Stimulated activated CD4-positive, alpha-beta T cell treated with anti-CD3 and anti-CD28 coated beads, Interleukin-4, amount 100 ng/mL, for 24 hours (primary cell): Measurements from ENCODE around the gene GLT6D1.
"Not testable (repeated sequence)": the region's sequence is repeated elsewhere in the genome, so short reads cannot be mapped to it uniquely, and the experiment has no call there.

Experiments used
- DNase-seq: peaks from one replicate; pipeline ENCODE4 v3.0.0-alpha.2; 2020

The GLT6D1 gene, protein sequence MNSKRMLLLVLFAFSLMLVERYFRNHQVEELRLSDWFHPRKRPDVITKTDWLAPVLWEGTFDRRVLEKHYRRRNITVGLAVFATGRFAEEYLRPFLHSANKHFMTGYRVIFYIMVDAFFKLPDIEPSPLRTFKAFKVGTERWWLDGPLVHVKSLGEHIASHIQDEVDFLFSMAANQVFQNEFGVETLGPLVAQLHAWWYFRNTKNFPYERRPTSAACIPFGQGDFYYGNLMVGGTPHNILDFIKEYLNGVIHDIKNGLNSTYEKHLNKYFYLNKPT

DNA sequence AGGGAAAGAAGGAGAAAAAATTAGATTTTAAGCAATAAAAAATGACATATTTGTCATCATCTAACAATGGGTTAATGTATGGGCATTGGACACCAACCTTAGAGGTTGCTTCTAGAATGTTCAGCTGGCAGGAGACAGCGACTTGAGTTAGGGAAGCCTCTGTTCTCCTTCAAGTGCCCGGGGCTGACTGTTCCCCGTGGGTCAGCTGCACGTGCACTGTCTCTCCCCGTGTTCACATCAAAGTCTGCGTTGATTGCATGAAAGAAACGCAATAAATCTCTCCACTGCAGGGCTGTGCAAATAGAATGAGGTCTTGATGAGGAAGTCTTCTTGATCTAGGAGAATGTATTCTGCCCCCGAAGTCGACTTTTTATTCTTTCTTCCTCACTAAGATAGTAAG, at the start of gene GLT6D1:
TSS of gene GLT6D1 (minus strand) at position 345 of the 400 bp plus-strand sequence. CDS start 353 bp downstream, outside the sequence.
- DNase-seq = no peak

DNA sequence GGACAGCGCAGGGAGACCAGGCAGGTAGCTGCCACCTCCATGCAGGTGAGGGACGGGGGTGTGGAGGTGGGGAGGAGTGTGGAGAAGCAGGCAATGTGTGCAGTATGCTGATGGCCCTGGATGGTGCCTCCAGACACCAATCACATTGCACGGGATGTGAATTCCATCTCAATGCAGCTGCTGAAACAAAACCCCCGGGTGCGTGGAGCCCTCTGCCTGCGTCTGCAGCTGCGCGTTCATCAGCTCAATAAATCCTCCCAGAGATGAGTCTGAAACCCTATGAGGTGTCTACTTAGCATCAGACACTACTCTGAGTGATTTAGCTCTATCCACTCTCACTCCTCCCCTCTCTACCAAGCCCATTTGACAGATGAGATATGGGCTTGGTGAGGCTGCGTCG, 49.7 kb upstream of the GLT6D1 start:
- no peak for DNase-seq

DNA sequence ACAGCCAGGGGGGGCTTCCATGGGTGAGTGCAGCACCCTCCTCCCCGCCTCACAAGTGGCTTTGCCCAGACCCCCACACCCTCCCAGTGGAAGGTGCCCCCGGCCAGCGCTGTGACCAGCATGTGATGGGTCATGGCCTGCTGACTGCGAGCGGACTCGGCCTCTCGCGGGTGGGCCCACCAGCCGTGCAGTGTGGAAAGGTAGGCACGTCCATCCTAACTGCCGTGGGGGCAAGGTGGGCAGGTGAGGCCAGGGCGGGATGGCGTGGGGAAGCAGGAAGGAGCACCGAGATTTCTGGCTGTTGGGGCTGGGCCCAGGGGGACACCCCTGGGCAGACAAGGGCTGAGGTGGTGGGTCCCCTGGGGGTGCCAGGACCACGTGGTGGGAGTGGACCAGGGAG, 47.9 kb upstream of the GLT6D1 start:
- DNase-seq = no peak

DNA sequence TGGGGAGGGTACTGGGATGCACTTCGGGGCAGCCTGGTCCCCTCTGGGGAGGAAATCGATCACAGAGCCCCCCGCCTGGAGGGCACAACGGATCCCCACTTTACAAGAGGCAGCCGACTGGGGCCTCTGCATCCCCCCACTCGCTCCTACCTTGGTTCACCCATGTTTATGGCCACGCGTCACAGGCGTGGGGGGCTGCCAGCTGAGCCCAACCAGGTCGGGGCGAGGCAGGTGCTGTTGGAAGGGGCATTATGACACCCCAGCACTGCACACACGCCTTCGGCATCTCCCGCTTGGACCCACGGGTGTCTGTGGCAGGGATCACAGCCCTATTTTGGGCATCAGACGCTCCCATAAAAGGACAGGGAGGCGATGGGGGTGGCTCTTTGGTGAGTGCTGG, 45.4 kb upstream of the GLT6D1 start:
- DNase-seq = no peak

DNA sequence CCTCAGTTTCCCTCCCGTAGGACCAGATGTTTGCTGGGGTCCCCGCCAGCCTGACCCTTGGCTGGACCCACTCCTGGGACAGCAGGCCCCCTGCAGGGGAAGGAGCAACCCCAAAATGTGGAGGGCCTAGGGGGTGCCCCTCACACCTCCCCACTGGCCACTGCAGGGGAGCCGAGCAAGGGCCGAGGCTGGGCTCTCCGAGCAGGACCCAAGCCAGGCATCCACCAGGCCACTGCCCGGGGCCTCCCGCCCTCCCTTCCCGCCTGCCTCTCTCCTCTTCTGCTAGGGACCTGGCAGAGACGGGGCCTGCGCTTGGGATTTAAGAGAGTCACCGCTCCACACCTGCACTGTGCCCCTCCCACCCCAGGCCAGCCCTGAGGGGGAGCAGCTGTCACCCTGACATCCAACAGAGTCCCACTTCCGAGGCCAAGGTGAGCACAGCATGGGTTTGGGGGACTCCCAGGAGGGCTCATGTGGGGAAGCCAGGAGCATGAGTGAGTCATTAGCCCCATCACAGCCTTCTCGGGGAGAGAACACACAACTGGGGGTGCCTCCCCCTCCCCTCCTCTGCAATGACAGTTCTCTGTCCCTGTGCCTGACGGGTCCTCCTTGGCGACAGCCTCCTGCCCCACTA, 44.2 kb upstream of the GLT6D1 start:
- DNase-seq = no peak

DNA sequence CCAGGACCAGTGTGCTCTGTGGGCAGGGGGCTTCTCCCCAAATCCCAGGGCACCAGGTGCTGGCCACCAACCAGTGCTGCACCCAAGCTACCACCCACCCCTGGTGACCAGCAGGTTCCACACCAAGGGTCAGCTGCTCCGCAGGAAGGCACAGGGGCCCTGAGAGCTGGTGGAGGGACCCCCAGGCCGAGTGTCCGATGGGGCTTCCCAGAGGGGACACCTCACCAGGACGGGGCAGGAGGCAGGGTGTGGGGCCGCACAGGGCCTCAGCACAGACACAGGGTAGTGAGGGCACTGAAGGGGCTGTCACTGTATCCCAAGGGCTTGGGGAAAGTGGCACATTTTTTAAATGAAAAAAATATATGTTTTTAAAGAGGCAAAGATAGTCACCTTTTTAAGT, 41.8 kb upstream of the GLT6D1 start:
- DNase-seq = no peak

DNA sequence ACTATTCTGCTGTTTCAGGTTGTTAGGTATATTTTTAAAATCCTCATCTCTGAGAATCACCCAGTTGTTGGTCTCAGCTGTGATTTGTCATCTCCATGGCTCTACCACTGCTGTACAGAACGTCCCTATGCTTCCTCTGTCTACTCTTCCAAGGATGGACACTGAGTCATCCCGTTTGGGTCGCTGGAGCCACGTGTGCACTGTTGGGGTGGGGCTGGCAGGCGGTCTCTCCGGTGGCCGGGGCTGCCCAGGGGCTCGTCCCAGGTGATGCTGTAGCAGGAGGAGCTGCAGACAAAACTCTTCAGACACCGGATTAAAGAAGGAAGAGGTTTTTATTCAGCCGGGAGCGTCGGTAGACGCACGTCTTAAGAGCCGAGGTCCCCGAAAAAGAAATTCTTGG, 40.7 kb upstream of the GLT6D1 start:
- DNase-seq = no peak

DNA sequence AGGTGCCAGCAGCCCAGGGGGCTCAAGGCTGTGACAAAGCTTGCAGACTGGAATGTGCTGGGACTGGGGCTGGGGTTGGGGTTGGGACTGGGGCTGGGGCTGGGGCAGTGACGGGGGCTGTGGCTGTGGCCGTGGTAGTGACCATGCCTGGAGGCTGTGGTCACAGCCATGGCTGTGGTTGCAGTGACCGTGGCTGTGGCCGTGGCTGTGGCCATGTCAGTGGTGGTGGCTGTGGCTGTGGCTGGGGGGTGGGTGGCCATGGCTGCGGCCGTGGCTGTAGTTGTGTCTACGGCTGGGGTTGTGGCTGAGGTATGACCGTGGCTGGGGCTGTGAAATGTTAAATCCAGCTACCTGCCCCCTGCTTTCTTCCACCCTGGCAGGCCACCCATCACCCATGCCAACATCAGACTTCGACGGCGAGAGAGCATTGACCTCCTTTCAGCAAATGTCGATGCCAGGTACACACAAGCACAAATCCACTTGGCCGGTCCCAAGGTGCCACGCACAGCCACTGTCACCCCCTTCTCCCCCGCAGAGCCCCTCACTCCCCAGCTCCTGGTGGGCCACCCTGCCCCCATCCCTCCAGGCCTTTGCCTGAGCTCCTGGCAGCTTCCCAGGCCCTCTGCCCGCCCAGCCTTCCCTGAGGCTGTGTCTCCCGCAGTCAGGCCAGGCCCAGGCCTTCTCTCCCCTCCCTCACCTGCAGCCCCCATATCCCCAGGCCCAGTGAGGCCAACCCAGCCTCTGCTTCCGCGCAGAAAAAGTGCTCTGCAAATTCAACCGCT, 39.1 kb upstream of the GLT6D1 start:
- DNase-seq = no peak

DNA sequence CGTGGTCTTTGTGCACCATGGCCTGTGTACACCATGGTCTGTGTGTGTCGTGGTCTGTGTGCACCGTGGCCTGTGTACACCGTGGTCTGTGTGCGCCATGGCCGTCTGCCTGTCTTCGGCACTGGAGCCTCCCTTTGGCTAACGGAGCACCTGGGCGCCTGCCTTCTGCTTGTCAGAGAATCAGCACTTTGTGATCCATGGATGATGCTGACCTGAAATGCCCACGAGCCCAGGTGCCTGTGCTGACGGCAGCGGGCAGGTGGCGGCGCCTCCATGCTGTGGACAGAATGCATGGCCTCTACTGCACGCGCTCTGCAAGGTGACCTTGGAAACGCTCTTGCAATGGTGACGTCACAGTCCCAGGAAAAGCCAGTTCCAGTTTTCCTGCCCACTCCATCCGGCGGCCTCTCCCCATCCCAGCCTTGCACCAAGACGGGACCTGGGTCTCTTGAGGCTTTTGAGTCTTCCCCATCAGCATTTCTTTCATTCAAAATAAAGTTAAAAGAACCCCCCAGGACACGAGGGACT, 38.4 kb upstream of the GLT6D1 start:
- DNase-seq = no peak

DNA sequence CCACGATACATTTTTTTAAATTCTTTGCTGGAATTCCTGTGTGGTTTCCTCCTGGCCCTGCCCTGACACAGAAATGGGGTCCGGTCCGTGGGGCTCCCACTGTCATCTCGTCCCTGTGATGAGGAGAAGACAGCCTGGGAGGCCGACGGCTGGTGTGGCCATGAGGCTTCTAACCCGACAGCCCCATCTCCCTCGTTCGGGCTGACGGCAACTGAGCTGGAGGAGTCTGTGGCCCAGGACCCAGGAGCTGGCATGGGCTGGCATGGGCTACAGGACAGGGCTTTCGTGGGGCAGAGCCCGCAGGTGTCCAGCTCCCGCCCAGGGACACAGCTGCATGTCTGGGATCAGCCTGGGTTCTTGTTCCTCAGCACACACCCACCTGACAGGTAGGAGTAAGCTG, 37.6 kb upstream of the GLT6D1 start:
- DNase-seq = no peak

DNA sequence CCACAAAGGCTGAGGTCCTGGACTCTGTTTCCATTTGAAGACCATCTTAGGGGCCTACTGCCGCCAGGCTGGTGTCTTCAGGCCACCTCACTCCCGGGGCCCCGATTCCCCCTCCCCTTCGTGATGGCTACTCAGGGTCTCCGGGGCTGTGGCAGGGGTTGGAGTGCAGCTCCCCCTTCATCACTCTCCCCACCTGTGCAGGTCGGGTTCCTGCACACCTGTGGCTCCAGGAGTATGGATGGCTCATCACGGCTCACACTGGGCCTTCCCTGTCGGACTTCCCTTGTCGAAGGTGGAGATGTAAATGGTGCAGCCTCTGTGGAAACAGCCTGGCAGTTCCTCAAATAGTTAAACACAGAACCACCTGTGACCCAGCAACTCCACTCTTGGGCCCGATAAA, 35.6 kb upstream of the GLT6D1 start:
- no peak for DNase-seq

DNA sequence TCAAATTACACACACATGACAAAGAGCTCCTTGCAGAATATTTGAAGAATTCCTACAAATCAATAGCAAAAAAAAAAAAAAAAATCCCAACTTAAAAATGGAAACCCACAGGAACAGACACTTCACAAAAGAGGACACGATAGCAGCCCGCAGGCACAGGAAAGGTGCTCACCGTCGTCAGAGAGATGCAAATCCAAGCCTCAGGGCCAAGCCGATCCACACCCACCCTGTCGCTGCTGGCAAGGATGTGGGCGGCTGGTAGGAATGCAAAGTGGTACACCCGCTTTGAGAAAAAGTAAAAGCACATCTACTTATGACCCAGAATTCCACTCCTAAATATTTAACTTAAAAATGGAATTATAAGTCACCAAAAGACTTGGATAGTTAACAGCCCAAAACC, 34.6 kb upstream of the GLT6D1 start:
- DNase-seq = no peak

DNA sequence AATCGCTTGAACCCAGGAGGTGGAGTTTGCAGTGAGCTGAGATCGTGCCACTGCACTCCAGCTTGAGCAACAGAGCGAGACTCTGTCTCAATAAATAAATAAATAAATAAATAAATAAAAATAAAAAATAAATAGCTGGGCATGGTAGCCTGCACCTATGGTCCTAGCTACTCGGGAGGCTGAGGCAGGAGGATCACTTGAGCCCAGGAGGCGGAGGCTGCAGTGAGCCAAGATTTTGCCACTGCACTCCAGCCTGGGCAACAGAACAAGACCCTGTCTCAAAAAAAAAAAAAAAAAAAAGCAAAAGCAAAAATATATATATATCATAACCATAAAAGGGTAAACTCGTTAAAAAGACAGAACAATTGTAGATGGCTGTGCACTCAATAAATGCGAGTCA, 33.4 kb upstream of the GLT6D1 start:
- DNase-seq = not testable (repeated sequence)

DNA sequence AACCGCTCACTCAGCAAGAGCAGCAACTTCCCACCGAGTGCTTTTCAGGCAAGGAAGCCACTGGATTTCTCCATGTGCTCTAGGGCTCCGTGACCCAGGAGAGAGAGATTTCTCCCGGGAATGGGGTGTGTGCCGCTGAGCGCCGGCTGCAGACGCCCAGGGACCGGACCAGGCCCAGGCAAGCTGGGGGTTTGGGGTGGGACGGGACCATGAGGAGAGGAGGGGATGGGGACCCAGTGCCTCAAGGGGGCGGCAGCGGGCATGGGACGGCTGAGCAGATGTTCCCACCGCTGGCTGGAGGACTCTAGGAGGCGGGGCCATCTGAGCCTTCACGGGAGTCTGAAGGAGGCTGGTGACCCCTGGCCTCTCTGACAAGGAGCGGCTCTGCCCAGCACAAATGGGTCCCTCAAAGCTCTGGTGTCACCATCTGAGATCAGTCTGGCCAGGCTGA, 32.3 kb upstream of the GLT6D1 start:
- no peak for DNase-seq

DNA sequence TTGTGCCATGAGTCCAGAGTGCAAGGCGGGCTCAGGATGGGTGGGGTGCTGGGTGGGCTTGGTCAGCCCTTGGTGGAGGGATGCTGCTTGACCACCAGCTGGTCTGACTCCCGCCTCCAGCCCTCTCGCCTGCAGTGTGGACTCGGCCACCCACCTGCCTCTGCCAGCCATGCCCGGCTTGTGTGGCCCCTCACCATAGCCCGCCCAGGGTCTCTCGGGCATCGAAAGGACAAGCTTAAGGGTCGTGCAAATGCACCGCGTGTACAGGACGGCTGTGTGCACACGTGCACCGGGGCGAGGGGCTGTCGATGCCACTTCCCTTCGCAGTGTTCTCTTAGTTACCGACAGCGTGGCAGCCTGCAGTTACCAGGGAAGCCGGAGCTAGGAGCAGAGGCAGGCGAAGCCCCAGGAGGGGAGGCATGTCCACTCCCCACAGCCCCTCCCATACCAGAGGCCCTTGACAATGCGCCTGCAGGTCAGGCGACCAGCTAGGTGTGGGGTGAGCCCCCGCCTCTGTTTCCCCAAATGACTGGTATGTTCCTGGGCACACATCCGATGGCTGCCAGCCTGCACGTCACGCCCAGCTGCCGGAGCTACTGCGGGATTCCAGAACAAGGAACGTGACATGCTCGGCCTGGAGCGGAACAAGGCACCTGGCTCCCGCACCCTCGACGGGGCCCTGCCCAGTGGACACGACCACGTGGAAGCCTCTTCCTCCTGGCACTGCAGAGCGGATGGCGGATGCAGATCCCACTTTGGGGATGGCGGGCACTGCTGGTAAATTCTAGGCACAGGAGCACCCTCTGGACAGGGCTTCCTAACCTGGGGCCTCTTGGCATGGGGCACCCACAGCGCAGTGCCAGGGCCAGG, 31.6 kb upstream of the GLT6D1 start:
- DNase-seq = no peak

DNA sequence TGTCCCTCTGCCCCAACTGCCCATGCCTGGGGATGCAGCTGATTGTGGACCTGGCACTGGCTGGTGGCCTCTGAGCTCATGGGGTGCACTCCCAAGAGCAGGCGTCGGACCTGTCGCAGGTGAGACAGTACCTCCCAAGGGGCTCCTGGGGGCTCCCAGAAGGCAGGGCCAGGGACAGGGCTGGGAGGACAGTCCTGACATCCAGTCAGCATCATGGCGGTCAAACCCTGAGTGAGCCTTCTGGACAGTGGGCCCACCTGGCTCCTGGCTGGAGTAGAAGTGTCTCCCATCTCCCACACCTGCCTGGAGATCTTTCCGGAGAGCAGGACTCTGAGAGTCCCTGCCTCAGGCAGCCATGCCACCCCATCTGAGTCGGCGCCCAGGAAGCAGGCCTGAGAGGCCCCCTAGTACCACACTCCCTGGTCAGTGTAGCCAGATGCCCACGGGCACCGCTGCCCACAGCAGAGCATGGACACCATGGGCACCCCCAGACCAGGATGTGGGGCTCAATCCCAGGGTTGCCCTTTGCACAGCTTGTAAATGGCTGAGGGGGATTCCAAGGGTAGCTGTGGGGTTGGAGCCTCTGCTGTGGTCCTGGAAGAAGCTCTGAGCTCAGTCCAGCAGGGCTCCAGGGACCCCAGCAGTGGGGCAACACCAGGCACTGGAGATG, 30.4 kb upstream of the GLT6D1 start:
- DNase-seq = no peak

DNA sequence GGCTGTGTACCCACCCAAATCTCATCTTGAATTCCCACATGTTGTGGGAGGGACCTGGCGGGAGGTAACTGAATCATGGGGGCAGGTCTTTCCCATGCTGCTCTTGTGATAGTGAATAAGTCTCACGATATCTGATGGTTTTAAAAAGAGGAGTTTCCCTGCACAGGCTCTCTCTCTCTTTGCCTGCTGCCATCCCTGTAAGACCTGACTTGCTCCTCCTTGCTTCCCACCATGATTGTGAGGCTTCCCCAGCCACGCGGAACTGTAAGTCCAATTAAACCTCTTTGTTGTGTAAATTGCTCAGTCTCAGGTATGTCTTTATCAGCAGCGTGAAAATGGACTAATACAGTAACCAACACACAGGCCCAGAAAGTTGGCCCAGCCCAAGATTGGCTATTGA, 29.7 kb upstream of the GLT6D1 start:
- not testable (repeated sequence) for DNase-seq

DNA sequence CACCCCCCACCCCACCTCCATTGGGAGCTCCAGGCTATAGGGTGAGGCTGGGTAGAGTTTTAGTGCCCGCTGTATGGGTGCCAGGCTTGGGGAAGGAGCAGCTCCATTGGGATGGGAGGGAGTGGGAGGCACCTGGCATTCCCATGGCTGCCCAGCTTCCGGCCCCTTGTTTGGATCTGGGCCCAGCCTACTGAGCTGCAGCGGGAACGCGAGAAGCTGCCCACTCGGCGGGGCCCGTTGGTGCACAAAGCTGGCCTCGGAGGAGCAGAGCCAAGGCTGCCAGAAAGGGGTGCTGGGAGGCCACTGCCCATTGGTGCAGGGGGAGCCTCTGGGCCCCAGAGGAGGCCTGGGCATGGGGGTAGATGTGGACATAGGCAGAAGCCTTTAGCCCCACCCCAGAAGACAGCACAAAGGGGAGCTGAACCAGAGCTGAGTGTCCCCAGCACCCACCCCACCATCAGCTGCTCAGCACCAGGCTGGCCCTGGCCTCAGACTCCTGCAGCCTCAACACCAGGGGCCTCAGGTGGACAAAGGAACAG, 28.2 kb upstream of the GLT6D1 start:
- no peak for DNase-seq

DNA sequence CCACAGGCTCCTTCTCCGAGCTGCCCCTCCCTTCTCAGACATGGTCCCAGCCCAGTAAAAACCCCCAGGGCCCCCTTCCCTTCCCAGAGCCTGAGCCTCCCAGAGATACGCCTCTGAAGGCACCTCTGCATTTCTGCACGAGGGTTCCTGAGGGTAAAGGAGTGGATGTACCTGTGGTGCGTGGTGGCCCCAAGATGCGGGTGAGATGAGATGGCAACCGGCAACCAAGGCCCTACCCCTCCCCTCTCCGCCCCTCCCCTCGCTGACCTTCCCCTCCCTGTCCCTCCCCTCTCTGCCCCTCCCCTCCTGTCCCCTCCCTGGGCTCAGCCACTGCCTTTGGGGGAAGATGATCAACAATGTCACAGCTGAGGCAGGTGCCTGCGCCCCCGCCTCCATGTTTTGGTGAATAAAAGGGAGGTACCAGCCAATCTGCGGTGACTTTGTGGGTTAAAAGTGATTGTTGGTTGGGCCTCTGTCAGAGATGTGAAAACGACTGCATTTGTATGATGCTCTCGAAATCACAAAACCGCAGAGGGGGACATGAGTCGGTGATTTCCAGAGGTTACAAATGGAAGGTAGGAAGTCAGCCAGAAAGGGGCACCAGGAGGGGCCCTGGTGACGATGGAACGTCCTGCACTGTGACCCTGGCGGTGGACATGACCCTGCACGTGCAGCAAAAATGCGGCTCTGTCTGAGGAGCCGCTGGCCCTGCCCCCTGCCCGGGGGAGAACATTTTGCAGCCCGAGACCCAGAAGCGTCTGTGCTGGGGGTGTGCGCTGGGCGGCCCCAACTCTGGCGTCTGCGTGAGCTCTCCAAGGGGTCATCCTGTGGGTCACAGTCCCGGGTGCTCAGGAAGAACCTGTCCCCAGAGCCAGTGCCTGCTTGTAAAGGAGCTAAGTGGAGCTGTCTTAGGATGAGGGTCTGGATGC, 27.5 kb upstream of the GLT6D1 start:
- no peak for DNase-seq

DNA sequence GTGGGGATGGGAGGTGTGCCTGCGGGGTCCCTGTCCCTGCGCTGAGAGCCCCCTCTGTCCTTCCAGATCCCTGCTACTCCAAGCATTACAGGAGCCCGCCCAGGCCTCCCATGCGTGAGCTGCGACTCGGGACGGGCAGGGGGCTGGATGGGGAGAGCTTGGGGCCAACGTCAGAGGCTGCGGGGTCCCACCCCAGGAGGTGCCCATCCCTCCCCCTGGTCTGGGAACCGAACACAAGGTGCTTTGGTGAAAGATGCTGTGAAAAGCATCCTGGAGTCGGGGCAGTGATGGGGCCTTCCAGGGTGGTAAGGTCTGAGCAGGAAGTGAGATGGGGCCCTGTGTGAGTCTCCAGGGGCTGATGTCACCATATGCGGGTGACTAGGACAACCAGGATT, 26.5 kb upstream of the GLT6D1 start:
- no peak for DNase-seq
